ENCODE data around the gene CADPS2. TPM values are rescaled to one million over a fixed set of nuclear protein-coding genes. Genes with fewer than 3 reads are reported as not detected.
"Not testable (repeated sequence)": the region's sequence is repeated elsewhere in the genome, so short reads cannot be mapped to it uniquely, and the experiment has no call there.

CADPS2 gene
- total RNA-seq, 1 experiment from 2014 or later = 12.2 TPM

GRCh38 chr7:122637784-122638183, 248.5 kb downstream of the CADPS2 start (continued):
- TF ChIP-seq, protein P1, sequence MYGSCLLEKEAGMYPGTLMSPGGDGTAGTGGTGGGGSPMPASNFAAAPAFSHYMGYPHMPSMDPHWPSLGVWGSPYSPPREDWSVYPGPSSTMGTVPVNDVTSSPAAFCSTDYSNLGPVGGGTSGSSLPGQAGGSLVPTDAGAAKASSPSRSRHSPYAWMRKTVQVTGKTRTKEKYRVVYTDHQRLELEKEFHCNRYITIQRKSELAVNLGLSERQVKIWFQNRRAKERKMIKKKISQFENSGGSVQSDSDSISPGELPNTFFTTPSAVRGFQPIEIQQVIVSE (CRISPR knock-in tag; IDR thresholded peaks at IDR 0.05; ENCODE audit: borderline replicate concordance) = no peak
- TF ChIP-seq STAT6 (CRISPR knock-in tag; conservative IDR thresholded peaks at IDR 0.05; ENCODE audit: low read depth) (no peak), ZNF425 (CRISPR knock-in tag; conservative IDR thresholded peaks at IDR 0.05) (no peak)

GRCh38 chr7:122635481-122635880, 250.8 kb downstream of the CADPS2 start:
- CTCF ChIA-PET; H3K4me3 Mint-ChIP-seq; POLR2A ChIA-PET; H3K36me3 Mint-ChIP-seq; H3K27ac Mint-ChIP-seq; ATAC-seq; H3K27me3 Mint-ChIP-seq (ENCODE audit: low read depth); H3K4me1 Mint-ChIP-seq; DNase-seq (ENCODE audit: low spot score); H3K9me3 Mint-ChIP-seq: not testable (repeated sequence)

DNA sequence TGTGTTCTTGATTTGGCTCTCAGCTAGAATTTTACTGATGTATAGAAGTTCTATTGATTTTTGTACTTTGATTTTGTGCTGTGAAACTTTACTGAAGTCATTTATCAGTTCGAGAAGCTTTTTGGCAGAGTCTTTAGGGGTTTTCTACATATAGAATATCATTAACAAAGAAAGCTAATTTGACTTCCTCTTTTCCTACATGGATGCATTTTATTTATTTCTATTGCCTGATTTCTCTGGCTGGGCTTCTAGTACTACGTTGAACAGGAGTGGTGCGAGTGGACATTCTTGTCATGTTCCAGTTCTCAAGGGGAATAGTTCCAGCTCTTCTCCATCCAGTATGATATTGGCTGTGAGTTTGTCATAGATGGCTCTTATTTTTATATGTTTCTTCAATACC, 252.8 kb downstream of the CADPS2 start:
- no peaks in the 10 kb centered on the region; the same call in 1 of the 2 replicates for H3K4me1 Mint-ChIP-seq
- no peak for ATAC-seq
- CTCF ChIA-PET = no interaction called here
- H3K27me3 Mint-ChIP-seq (ENCODE audit: low read depth) = no peaks in the 10 kb centered on the region
- no peak overlapping the region for H3K4me3 Mint-ChIP-seq
- H3K27ac Mint-ChIP-seq = no peak overlapping the region
- POLR2A ChIA-PET = no interaction called here
- no peaks in the 10 kb centered on the region for H3K36me3 Mint-ChIP-seq
- no peak for DNase-seq (ENCODE audit: low spot score)
- peaks cover 8% of the 10 kb centered on the region for H3K9me3 Mint-ChIP-seq
- TF ChIP-seq ZNF423 (CRISPR knock-in tag; IDR thresholded peaks at IDR 0.05) (no peak), NR1H2 (CRISPR knock-in tag; IDR thresholded peaks at IDR 0.05) (no peak), GTF2I (CRISPR knock-in tag; conservative IDR thresholded peaks at IDR 0.05) (no peak), ATF6 (CRISPR knock-in tag; IDR thresholded peaks at IDR 0.05) (no peak), CTCF (IDR thresholded peaks at IDR 0.05) (no peak), E2F4 (CRISPR knock-in tag; IDR thresholded peaks at IDR 0.05; ENCODE audit: borderline replicate concordance, low read depth) (no peak), TEAD4 (CRISPR knock-in tag; IDR thresholded peaks at IDR 0.05) (no peak), ARID4B (CRISPR knock-in tag; IDR thresholded peaks at IDR 0.05; ENCODE audit: borderline replicate concordance) (no peak), ETV6 (CRISPR knock-in tag; IDR thresholded peaks at IDR 0.05) (no peak), GABPB1 (CRISPR knock-in tag; IDR thresholded peaks at IDR 0.05) (no peak), RELA (CRISPR knock-in tag; IDR thresholded peaks at IDR 0.05; ENCODE audit: borderline replicate concordance) (no peak), NR2C2 (CRISPR knock-in tag; IDR thresholded peaks at IDR 0.05) (no peak), ZNF671 (CRISPR knock-in tag; IDR thresholded peaks at IDR 0.05) (no peak), TEAD1 (CRISPR knock-in tag; IDR thresholded peaks at IDR 0.05) (no peak), ESRRA (CRISPR knock-in tag; IDR thresholded peaks at IDR 0.05; ENCODE audit: borderline replicate concordance) (no peak), MXD4 (CRISPR knock-in tag; IDR thresholded peaks at IDR 0.05; ENCODE audit: borderline replicate concordance) (no peak)

All from WTC11 (cell line).